K562 (cell line): ENCODE results near the gene GANAB. TPM values are rescaled to one million over a fixed set of nuclear protein-coding genes. Genes with fewer than 3 reads are reported as not detected.

Experiments used
- GABPA ChIP-seq: fragments of 200-800 bp; sonication (Bioruptor generic); conservative IDR thresholded peaks from 2 replicates; pipeline ENCODE4 v1.6.1; 2016; ENCODE audit warnings: low read depth, missing genetic modification characterization, missing compliant biosample characterization
- KDM5B ChIP-seq: fragments of 200-600 bp; sonication (generic); IDR thresholded peaks from 2 replicates; pipeline ENCODE4 v1.6.1; 2012; ENCODE audit warnings: low read depth, mild to moderate bottlenecking, moderate library complexity, low read length, control low read depth, inconsistent platforms; ENCODE audit not compliant: insufficient replicate concordance
- L3MBTL2 ChIP-seq: fragments of 450-650 bp; IDR thresholded peaks from 2 replicates; pipeline ENCODE4 v1.6.1; 2016; ENCODE audit warnings: mild to moderate bottlenecking, moderate library complexity
- MAFF ChIP-seq: IDR thresholded peaks from 2 replicates; pipeline ENCODE4 v1.6.1; 2012; ENCODE audit warnings: low read length, improper control_type of control experiment
- NFYB ChIP-seq: IDR thresholded peaks from 2 replicates; pipeline ENCODE4 v1.6.1; 2011; ENCODE audit warnings: mild to moderate bottlenecking, moderate library complexity; ENCODE audit not compliant: insufficient read length; ENCODE audit errors: extremely low read depth
- RBBP5 ChIP-seq: fragments of 200-600 bp; sonication (generic); IDR thresholded peaks from 2 replicates; pipeline ENCODE4 v1.6.1; 2012; ENCODE audit warnings: borderline replicate concordance, mild to moderate bottlenecking, low read length, control low read depth, inconsistent platforms; ENCODE audit not compliant: insufficient read depth, poor library complexity, severe bottlenecking
- TAF15 ChIP-seq: fragments of 200-400 bp; formaldehyde crosslinking; IDR thresholded peaks from 2 replicates; pipeline ENCODE4 v1.6.1; 2017; ENCODE audit warnings: mild to moderate bottlenecking, low read depth, low read length, moderate library complexity
- ZNF140 ChIP-seq: fragments of 250-450 bp; sonication (Bioruptor Pico); IDR thresholded peaks from 2 replicates; pipeline ENCODE4 v1.8.0; 2021; ENCODE audit warnings: moderate library complexity, mild to moderate bottlenecking, inconsistent platforms
- ZNF41 ChIP-seq: fragments of 250-450 bp; sonication (Bioruptor Pico); conservative IDR thresholded peaks from 2 replicates; pipeline ENCODE4 v1.4.0; 2020; ENCODE audit warnings: mild to moderate bottlenecking
- ZNF445 ChIP-seq: fragments of 250-450 bp; sonication (Bioruptor Pico); IDR thresholded peaks from 2 replicates; pipeline ENCODE4 v1.4.0; 2020; ENCODE audit warnings: low read depth, mild to moderate bottlenecking, moderate library complexity
- polyA plus RNA-seq, 8 experiments: library from polyadenylated mRNA; depleted of rRNA in 4 of 8; stranded (reverse) in 5 of 8; unstranded in 3 of 8; fragments of >200 nt; fragmentation: Nextera tagmentation in 2 of 8; fragmentation: Illumina TruSeq in 1 of 8; extraction: Ambion mirVana in 2 of 8; extraction: Trizol in 1 of 8; gene quantifications; 2 replicates each; pipeline versions ENCODE4 v1.2.1 to v1.2.3, GENCODE V29; 2011 to 2014; ENCODE audit warnings: inconsistent platforms in 1 of 8, missing spikeins in 1 of 8
- total RNA-seq, 7 experiments: library from RNA; depleted of rRNA in 6 of 7; stranded (reverse); fragments of >200 nt in 6 of 7; fragmentation: Illumina TruSeq in 2 of 7; extraction: Trizol in 2 of 7; gene quantifications; 2 replicates each; pipeline versions ENCODE4 v1.2.1 to v1.2.3, GENCODE V29; 2011 to 2021; ENCODE audit warnings: low replicate concordance in 1 of 7
- TF ChIP-seq, protein P1 (sequence below): sonication (generic); formaldehyde crosslinking; IDR thresholded peaks from 2 replicates; pipeline ENCODE4 v1.8.0; 2022; ENCODE audit warnings: mild to moderate bottlenecking, missing genetic modification reagents
- TF ChIP-seq, protein P2 (sequence below): fragments of 250-450 bp; sonication (Bioruptor Pico); IDR thresholded peaks from 2 replicates; pipeline ENCODE4 v1.8.0; 2021; ENCODE audit warnings: moderate library complexity, mild to moderate bottlenecking, inconsistent platforms
- TF ChIP-seq, protein P3 (sequence below), 2 experiments: fragments of 450-650 bp; IDR thresholded peaks; 2 replicates each; pipeline ENCODE4 v1.6.1; 2016; ENCODE audit warnings: mild to moderate bottlenecking in 2 of 2, borderline replicate concordance in 1 of 2, low read depth in 1 of 2, moderate library complexity in 1 of 2

GANAB gene
- total and polyA plus RNA-seq, 9 of the 15 experiments (the other 6 are each of a cell fraction or from before 2014, with no cell fraction given), result 6.5 to 284 (median 161) TPM

DNA sequence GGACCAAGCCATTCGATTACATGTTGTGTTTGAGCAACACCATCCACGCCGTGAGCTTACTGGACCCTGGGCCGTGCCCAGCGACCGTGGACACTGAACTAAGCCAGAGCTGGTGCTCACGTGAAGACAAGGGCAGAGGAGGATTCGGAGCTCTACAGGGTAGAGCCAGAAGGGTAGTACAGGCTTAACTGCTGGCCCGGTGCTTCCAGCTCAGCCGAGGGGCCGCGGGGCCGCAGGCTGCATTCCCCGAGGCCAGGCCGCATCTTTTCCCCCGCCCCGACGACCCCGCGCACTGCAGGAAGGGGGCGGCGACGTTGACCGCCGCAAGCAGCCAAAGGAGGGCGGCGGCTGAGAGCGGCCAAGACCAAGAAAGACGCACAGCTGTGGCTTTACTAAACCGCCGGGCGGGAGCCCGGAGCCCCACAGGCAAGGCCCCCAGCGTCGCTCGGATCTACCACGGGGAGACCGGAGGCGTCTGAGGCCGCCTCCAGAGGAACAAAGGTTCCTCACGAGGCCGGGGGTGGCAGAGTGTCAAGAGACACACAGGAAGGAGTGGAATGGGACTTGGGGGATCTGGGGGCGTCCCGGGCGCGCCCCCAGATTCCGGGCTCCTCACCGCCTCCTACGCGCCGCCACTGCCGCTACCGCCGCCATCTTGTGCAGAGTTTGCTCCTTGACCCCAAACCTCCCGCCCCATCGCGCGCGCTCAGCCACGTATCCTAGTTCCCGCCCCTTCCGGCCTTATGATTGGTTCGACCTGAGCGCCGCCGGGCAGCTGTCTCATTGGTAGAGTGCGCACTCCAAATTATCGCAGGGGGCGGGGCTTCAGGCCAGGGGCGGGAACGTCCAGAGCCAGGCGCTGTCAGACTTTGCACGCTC, at the start of gene GANAB (continued):
- no peak for TF ChIP-seq ZNF445 (CRISPR knock-in tag)
- TF ChIP-seq, protein P1, sequence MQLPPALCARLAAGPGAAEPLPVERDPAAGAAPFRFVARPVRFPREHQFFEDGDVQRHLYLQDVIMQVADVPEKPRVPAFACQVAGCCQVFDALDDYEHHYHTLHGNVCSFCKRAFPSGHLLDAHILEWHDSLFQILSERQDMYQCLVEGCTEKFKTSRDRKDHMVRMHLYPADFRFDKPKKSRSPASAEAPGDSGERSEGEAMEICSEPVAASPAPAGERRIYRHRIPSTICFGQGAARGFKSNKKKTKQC (CRISPR knock-in tag), result no peak; the same call in 1 of the 2 replicates
- TF ChIP-seq, protein P2, sequence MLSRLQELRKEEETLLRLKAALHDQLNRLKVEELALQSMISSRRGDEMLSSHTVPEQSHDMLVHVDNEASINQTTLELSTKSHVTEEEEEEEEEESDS, result no peak
- no peak for TF ChIP-seq MAFF
- no peak for TF ChIP-seq TAF15
- no peak for TF ChIP-seq ZNF140 (CRISPR knock-in tag)
- TF ChIP-seq L3MBTL2, result peak; percentile 50; the same call in 1 of the 2 replicates
- peak; percentile 56 for TF ChIP-seq NFYB
- no peak for TF ChIP-seq ZNF41 (CRISPR knock-in tag)
- TF ChIP-seq, protein P3, sequence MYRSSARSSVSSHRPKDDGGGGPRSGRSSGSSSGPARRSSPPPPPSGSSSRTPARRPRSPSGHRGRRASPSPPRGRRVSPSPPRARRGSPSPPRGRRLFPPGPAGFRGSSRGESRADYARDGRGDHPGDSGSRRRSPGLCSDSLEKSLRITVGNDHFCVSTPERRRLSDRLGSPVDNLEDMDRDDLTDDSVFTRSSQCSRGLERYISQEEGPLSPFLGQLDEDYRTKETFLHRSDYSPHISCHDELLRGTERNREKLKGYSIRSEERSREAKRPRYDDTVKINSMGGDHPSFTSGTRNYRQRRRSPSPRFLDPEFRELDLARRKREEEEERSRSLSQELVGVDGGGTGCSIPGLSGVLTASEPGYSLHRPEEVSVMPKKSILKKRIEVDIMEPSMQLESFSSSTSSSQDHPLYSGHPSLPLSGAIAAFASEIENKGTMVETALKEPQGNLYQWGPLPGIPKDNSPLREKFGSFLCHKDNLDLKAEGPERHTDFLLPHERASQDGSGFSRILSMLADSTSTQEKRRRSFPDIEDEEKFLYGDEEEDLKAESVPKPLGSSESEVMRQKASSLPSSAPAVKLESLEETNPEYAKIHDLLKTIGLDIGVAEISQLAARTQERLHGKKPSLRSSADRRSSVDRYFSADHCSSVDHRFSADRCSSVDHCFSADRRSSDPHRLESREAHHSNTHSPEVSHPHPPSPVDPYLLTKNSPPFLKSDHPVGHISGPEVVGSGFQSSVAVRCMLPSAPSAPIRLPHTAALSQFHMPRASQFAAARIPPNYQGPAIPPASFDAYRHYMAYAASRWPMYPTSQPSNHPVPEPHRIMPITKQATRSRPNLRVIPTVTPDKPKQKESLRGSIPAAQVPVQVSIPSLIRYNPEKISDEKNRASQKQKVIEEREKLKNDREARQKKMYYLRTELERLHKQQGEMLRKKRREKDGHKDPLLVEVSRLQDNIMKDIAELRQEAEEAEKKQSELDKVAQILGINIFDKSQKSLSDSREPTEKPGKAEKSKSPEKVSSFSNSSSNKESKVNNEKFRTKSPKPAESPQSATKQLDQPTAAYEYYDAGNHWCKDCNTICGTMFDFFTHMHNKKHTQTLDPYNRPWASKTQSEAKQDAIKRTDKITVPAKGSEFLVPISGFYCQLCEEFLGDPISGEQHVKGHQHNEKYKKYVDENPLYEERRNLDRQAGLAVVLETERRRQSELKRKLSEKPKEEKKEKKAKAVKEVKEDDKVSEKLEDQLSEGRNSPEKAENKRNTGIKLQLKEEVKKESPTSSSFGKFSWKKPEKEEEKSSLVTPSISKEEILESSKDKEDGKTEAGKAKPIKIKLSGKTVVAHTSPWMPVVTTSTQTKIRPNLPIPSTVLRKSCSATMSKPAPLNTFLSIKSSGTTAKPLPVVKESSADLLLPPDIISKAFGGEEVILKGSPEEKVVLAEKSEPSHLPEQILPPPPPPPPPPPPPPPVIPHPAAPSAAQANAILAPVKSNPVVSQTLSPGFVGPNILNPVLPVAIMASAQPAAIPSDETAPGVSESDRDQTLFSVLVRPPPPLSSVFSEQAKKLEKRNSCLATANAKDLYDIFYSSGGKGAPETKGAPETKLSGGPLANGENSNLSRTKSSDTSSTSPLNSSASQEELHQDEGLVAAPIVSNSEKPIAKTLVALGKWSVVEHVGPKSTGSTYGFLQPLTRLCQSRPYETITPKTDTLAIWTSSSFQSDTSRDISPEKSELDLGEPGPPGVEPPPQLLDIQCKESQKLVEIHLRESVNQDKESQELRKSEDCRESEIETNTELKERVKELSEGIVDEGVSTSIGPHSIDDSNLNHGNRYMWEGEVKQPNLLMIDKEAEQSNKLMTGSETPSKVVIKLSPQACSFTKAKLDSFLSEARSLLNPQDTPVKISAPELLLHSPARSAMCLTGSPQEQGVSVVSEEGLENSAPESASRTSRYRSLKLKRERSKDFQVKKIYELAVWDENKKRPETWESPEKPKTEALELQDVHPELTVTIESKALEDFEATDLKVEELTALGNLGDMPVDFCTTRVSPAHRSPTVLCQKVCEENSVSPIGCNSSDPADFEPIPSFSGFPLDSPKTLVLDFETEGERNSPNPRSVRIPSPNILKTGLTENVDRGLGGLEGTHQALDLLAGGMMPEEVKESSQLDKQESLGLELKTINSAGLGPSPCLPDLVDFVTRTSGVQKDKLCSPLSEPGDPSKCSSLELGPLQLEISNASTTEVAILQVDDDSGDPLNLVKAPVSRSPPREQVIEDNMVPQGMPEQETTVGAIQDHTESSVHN (IDR thresholded peaks at IDR 0.05; ENCODE audit: borderline replicate concordance in 1 of 2, low read depth in 1 of 2), result no peak
- TF ChIP-seq GABPA (tag), result peak; percentile 88
- peak; percentile 86 for TF ChIP-seq KDM5B
- TF ChIP-seq RBBP5, result peak; percentile 85
